Measurements from ENCODE around the gene ITGAL.

Gene ITGAL

DNA sequence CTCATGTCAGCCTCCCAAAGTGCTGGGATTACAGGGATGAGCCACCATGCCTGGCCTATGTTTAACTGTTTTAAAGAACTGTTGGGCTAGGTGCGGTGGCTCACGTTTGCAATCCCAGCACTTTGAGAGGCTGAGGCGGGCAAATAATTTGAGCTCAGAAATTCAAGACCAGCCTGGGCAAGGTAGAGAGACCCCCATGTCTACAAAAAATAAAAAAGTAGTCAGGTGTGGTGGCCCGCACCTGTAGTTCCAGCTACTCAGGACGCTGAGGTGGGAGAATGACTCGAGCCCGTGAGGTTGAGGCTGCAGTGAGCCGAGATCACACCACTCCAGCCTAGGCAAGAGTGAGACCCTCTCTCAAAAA, 1.9 kb upstream of the ITGAL start:
- Histone ChIP-seq H3K4me1 (ENCODE audit: insufficient read depth, low read length) (peaks cover 49% of the 10 kb centered on the region), H3K9ac (ENCODE audit: low read depth, low read length) (no peak overlapping the region), H2AFZ (ENCODE audit: low read depth, low read length) (no peak overlapping the region), H3K27me3 (ENCODE audit: insufficient read depth, low read length, poor library complexity) (no peaks in the 10 kb centered on the region), H3K36me3 (ENCODE audit: insufficient read depth, low read length) (no peaks in the 10 kb centered on the region), H3K4me2 (ENCODE audit: insufficient read depth, low read length) (no peak overlapping the region), H3K27ac (ENCODE audit: low read length) (0 out of 2 replicates have a peak overlapping the region, but pooled peaks have one; percentile 29), H3K4me3 (ENCODE audit: low read depth in 1 of 2, low read length in 2 of 2) (no peak overlapping the region), H3K9me3 (ENCODE audit: insufficient read depth, low read length, severe bottlenecking) (no peaks in the 10 kb centered on the region), H3K79me2 (ENCODE audit: insufficient read depth, low read length) (no peaks in the 10 kb centered on the region), H4K20me1 (ENCODE audit: insufficient read depth, low read length) (no peaks in the 10 kb centered on the region)
- ATAC-seq (ENCODE audit: insufficient read depth, low read depth) (no peak), DNase-seq (no peak)
- TF ChIP-seq, protein P1, sequence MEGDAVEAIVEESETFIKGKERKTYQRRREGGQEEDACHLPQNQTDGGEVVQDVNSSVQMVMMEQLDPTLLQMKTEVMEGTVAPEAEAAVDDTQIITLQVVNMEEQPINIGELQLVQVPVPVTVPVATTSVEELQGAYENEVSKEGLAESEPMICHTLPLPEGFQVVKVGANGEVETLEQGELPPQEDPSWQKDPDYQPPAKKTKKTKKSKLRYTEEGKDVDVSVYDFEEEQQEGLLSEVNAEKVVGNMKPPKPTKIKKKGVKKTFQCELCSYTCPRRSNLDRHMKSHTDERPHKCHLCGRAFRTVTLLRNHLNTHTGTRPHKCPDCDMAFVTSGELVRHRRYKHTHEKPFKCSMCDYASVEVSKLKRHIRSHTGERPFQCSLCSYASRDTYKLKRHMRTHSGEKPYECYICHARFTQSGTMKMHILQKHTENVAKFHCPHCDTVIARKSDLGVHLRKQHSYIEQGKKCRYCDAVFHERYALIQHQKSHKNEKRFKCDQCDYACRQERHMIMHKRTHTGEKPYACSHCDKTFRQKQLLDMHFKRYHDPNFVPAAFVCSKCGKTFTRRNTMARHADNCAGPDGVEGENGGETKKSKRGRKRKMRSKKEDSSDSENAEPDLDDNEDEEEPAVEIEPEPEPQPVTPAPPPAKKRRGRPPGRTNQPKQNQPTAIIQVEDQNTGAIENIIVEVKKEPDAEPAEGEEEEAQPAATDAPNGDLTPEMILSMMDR (IDR thresholded peaks at IDR 0.05; ENCODE audit: borderline replicate concordance, extremely low read depth, low read length, poor library complexity, severe bottlenecking) = no peak
- TF ChIP-seq EZH2 (IDR thresholded peaks at IDR 0.05; ENCODE audit: borderline replicate concordance, low read depth, low read length, severe bottlenecking) = no peak

DNA sequence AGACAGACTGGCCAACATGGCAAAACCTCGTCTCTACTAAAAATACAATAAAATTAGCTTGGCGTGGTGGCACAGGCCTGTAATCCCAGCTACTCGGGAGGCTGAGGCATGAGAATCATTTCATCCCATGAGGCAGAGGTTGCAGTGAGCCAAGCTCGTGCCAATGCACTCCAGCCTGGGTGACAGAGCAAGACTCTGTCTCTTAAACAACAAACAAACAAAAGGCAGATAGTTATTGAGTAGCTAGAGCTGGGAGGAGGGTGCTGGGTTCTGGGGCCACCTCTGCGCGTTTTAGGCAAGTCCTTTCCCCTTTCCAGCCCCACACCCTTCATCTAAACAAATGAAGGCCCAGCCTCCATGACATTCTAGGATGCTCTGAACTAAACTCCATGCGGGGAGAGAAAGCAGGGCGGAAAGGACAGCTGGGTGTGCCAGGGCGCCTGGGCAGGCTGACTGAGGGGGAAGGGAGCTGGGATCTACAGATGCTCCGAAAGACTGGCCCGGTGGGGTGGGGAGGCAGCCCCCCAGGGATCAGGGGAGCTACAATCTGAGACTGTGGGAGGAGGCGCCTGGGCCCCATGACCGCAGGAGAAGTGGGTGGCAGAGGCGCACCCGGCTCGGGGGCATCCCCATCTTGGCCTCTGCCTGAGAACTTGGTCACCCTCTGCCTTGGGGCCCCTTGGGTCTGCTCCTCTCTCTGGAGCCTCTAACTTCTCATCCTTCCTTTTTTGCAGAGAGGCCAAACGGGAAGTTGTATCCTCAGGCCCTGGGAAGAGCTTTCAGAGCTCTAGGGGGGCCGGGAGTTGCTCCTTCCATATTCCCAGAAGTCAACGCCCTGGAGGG, 910 bp downstream of the ITGAL start:
- Histone ChIP-seq H3K27me3 (ENCODE audit: insufficient read depth, low read length, poor library complexity) (no peaks in the 10 kb centered on the region), H3K36me3 (ENCODE audit: insufficient read depth, low read length) (no peaks in the 10 kb centered on the region), H3K4me2 (ENCODE audit: insufficient read depth, low read length) (peak overlapping the region; percentile 78), H2AFZ (ENCODE audit: low read depth, low read length) (peak overlapping the region; percentile 70), H3K27ac (ENCODE audit: low read length) (peak overlapping the region; percentile 86), H3K4me1 (ENCODE audit: insufficient read depth, low read length) (peaks cover 39% of the 10 kb centered on the region), H3K79me2 (ENCODE audit: insufficient read depth, low read length) (no peaks in the 10 kb centered on the region), H4K20me1 (ENCODE audit: insufficient read depth, low read length) (no peaks in the 10 kb centered on the region), H3K4me3 (ENCODE audit: low read depth in 1 of 2, low read length in 2 of 2) (peak overlapping the region in 1 of 2 experiments; percentile 58; a peak in 3 of 4 replicates), H3K9ac (ENCODE audit: low read depth, low read length) (peak overlapping the region; percentile 59), H3K9me3 (ENCODE audit: insufficient read depth, low read length, severe bottlenecking) (no peaks in the 10 kb centered on the region)
- DNase-seq = no peak
- TF ChIP-seq, protein P1 (IDR thresholded peaks at IDR 0.05; ENCODE audit: borderline replicate concordance, extremely low read depth, low read length, poor library complexity, severe bottlenecking) = no peak
- no peak for TF ChIP-seq EZH2 (IDR thresholded peaks at IDR 0.05; ENCODE audit: borderline replicate concordance, low read depth, low read length, severe bottlenecking)
- ATAC-seq (ENCODE audit: insufficient read depth, low read depth) = no peak

DNA sequence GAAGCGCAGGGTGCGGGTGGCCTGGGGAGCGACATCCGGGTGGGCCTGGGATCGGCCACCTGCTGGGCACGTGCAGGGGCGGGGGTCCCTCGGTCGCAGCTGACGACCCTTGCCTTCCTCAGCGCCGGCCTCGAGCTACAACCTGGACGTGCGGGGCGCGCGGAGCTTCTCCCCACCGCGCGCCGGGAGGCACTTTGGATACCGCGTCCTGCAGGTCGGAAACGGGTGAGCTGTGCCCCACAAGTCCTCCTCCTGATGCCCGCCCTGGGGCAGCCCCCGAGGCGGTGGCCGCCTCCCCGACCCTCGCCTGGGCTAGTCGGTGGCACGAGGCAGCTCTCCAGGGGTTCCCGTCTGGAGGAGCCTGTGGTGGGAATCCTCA, 1.5 kb downstream of the ITGAL start:
- Histone ChIP-seq H3K4me3 (ENCODE audit: low read depth in 1 of 2, low read length in 2 of 2) (no peak overlapping the region), H3K27ac (ENCODE audit: low read length) (no peak overlapping the region), H3K27me3 (ENCODE audit: insufficient read depth, low read length, poor library complexity) (no peaks in the 10 kb centered on the region), H3K4me1 (ENCODE audit: insufficient read depth, low read length) (peaks cover 39% of the 10 kb centered on the region), H4K20me1 (ENCODE audit: insufficient read depth, low read length) (no peaks in the 10 kb centered on the region), H3K9me3 (ENCODE audit: insufficient read depth, low read length, severe bottlenecking) (no peaks in the 10 kb centered on the region), H3K4me2 (ENCODE audit: insufficient read depth, low read length) (no peak overlapping the region; the same call in 1 of the 2 replicates), H3K9ac (ENCODE audit: low read depth, low read length) (peak overlapping the region; percentile 59; the same call in 1 of the 2 replicates), H3K79me2 (ENCODE audit: insufficient read depth, low read length) (no peaks in the 10 kb centered on the region), H3K36me3 (ENCODE audit: insufficient read depth, low read length) (no peaks in the 10 kb centered on the region), H2AFZ (ENCODE audit: low read depth, low read length) (no peak overlapping the region)
- TF ChIP-seq EZH2 (IDR thresholded peaks at IDR 0.05; ENCODE audit: borderline replicate concordance, low read depth, low read length, severe bottlenecking) = no peak
- TF ChIP-seq, protein P1 (IDR thresholded peaks at IDR 0.05; ENCODE audit: borderline replicate concordance, extremely low read depth, low read length, poor library complexity, severe bottlenecking) = no peak
- ATAC-seq (ENCODE audit: insufficient read depth, low read depth) (no peak), DNase-seq (no peak)
